HG02678 (cell line): Measurements from ENCODE around the gene CDK19.

ENCODE experiments used
- ATAC-seq: cut with Tn5 transposase; IDR thresholded peaks from one replicate; pipeline ENCODE4 v1.9.1; 2021; ENCODE audit warnings: mild to moderate bottlenecking, moderate library complexity; ENCODE audit not compliant: unreplicated experiment

CDK19 gene

GRCh38 chr6:110708295-110708950, 106.8 kb downstream of the CDK19 start:
- ATAC-seq = no peak

DNA sequence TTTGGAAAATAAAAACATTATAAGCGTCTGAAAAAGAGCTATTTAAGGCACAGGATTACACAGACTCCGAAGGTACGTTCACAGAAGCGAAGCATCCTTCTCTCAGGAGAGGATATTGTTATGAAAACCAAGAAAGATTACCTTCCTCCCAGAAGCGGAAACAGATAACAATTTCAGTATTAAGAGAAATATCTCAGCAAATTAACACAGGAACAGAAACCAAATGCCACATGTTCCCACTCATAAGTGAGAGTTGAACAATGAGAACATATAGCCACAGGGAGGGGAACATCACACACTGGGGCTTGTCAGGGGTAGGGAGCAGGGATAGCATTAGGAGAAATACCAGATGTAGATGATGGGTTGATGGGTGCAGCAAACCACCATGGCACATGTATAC, 109.7 kb downstream of the CDK19 start:
- ATAC-seq = no peak

DNA sequence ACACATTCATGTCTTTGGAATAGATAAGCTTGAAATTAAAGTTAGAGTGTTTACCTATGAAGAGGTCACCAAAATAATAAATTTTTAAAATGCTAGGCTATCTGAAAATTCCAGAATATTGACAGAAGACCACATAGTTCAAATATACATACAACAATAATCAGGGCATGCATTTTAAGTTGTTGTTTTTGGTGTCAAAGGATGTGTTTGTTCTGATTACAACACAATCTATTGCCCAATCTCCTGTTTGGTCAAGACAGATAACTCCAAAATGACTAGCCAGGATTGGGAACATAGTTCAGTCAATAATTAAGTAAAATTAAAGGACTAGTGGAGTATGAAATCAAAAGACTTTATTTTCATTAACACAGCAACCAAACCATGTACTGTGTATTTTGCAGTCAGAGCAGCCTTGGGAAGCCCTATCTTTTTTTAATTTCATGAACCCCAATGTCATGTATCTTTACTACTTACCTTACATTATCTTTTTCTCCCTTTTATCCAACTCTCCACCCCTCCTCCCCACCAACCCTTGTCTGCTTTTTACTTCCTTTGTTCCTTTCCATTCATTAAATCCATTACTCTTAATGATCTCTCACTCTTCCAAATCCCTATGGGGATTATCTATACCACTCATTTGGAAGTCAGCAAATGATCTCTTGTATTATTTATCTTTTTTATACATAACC, 111.2 kb downstream of the CDK19 start:
- ATAC-seq = no peak

- ATAC-seq = no peak
Observed at GRCh38 chr6:110703010-110703905, 112.0 kb downstream of the CDK19 start.

DNA sequence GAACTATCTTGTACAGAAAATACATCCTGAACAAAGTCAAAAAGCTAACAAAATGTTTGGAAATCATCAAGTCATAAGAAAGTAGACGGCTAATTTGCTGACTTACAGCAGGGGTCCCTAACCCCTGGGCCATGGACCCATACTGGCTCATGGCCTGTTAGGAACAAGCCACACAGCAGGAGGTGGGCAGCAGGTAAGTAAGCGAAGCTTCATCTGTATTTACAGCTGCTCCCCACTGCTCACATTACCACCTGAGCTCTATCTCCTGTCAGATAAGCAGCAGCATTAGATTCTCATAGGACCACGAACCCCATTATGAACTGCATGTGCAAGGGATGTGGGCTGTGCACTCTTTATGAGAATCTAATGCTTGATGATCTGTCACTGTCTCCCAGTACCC, 115.5 kb downstream of the CDK19 start:
- ATAC-seq = no peak

DNA sequence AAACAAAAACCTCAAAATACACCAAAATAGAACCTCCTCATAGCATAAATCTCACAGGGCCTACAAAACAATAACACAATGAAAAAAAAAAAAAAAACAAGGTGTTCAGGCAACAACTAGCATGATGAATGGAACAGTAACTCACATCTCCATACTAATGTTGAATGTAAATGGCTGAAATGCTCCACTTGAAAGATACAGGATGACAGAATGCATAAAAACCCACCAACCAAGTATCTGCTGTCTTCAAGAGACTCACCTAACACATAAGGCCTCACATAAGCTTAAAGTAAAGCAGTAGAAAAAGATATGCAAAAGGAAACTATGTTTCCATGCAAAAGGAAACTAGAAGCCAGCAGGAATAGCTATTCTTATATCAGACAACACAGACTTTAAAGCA, 121.3 kb downstream of the CDK19 start:
- ATAC-seq = no peak

- ATAC-seq = no peak
Observed at GRCh38 chr6:110693296-110693695, 122.0 kb downstream of the CDK19 start.

- ATAC-seq = no peak
Observed at GRCh38 chr6:110690916-110691315, 124.4 kb downstream of the CDK19 start.

GRCh38 chr6:110690106-110690654, 125.1 kb downstream of the CDK19 start:
- ATAC-seq = no peak

GRCh38 chr6:110689275-110689935, 125.9 kb downstream of the CDK19 start:
- ATAC-seq = no peak

DNA sequence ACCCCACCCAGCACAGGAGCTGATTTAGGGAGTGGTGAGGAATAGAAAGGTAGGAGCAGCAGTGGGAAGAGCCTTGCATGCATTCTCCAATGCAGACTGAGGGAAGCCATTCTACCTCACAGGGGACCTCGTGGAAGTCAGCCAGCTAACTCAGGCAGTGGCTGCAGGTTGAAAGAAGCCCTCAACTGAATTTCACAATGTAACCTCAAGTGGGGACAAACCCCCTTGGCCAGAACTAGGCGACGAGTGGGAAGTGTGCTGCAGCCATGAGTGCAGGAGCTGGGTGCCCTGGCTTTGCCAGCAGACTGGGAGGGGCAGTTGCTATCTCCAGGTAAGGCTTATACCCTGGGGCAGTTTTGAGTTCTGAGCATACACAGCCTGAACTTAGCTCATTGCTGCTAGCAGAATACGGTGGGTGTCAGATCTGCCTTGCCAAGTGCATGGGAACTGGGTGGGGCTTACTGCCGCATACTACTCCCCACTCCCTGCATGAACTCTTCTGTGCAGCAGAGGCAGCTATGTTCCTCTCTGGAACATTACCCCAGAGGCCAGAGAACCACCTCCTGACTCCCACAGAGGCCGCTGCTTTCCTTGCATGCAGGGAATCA, 126.5 kb downstream of the CDK19 start:
- no peak for ATAC-seq

GRCh38 chr6:110687326-110687725, 127.9 kb downstream of the CDK19 start:
- ATAC-seq = no peak

DNA sequence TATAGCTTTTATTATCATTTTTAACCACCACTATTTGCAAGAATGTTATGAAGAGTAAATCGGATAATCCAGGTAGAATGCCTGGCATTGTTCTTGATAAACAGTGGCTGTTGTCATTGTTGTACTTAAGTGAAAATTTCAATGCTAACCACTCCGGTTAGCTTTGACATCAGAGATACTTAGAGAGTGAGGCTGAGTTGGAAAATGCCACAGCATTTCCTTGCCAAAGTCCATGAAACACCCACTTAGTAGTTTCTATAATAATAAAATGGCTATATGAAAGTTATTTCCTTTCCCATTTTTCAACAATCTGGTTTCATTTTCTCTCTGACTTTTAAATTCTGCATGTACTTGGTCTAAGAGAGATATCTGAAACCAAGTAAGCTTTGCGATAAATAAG, 132.0 kb downstream of the CDK19 start:
- no peak for ATAC-seq

DNA sequence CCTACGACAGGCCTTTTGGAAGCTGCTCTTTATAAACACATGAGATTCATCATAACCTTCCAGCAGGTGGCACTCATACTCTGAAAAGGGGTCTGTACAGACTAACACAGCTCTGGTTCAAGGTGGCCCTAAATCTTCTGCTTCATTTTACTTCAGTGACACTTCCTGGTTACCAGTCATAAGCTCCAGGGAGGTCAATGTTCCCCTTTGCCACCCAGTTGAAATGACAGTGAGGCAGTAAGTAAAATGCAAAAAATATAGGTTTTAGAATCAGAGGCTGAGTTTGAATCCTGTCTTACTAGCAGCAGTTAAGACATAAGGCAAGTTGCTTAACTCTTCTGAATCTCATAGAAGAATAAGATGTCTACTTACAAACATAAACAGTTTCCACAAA, 132.8 kb downstream of the CDK19 start:
- peak; percentile 99 for ATAC-seq

DNA sequence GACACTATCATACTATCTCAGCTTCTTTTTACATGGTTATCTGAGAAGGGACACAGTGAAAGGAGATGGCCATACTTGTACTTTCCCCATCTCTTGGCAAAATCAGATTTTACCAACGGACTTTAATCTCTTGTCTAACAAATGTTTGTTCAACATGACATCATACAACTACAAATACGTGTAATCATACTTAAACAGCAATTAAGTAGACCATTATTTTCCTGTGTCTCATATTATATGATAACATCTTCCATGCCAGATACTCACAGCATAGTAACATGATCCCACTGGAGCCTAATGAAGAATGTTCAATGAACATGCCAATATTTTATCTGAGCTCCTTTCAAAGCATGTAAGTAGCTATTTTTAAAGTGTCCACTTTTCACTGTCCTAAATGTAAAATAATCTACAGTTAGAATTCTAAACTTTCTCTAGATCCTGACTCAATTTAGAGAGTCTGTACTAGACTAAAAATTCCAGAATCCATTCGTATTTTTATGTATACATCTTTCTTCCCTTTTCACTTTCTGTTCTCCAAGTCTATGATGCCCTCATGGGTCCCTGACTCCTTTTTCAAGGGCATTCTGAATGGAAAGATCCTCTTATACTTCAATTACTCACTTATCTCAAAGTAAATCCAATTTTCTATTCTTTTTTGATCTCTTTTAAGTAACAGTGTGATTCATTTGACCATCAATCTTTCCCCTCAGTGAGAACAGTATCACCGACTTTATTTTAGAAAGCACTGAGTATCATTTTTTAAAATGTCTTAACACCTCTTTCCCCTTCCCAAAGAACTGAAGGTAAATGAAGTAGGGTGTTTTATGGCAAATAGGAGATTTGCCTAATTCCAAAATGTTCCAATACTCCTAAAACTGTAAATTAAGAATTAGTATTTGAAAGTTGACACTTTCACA, 133.5 kb downstream of the CDK19 start:
- no peak for ATAC-seq

- ATAC-seq = no peak
Observed at GRCh38 chr6:110676396-110676795, 138.9 kb downstream of the CDK19 start.

DNA sequence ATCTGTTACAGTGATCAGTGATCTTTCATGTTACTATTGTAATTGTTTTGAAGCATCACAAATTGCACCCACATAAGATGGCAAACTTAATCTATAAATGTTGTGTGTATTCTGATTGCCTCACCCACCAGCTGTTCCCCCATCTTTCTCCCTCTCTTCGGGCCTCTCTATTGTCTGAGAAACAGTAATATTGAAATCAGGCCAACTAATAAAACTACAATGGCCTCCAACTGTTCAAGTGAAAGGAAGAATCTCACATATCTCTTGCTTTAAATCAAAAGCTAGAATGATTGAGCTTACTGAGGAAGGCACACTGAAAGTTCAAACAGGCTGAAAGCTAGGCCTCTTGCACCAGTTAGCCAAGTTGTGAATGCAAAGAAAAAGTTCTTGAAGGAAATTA, 141.2 kb downstream of the CDK19 start:
- no peak for ATAC-seq

GRCh38 chr6:110672122-110672521, 143.1 kb downstream of the CDK19 start:
- ATAC-seq = no peak

DNA sequence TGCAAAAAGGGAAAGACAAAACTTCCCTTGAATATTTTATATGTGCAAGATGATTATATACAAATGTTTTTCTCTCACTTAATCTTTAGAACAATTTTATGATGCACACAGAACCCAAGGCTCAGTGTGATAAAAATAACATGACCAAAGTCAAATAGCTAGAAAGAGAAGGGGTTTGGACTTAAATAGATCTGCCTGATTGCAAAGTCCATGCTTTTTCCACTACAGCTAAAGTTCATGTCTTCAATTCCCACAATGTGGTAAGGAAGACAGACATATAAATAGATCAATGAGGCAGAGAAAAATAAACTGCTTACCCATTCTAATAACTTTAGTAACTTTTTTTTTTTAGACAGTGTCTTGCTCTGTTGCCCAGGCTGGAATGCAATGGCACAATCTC, 143.8 kb downstream of the CDK19 start:
- no peak for ATAC-seq
